Endothelial cell of umbilical vein (primary cell): Measurements from ENCODE around the gene KLHDC4. TPM values are rescaled to one million over a fixed set of nuclear protein-coding genes. Genes with fewer than 3 reads are reported as not detected.

Source experiments
- BruUV-seq: library from RNA; stranded (reverse); fragments of 400-500 nt; replicated peaks from 2 replicates; lab custom pipeline; 2021; lab: Mats Ljungman, UMichigan
- CTCF ChIA-PET: fragments of 300-600, 350-600 bp; sonication (Branson Sonifier 250); formaldehyde crosslinking; loops from one replicate; lab custom pipeline; 2021; ENCODE audit warnings: antibody characterized with exemption, inconsistent platforms; lab: Charles Lee
- POLR2A ChIA-PET: fragments of 300-600, 350-600 bp; sonication (Branson Sonifier 250); formaldehyde crosslinking; loops from one replicate; lab custom pipeline; 2021; ENCODE audit warnings: antibody characterized with exemption, inconsistent platforms; lab: Charles Lee
- DNase-seq: peaks from one replicate; pipeline ENCODE4 v3.0.0-alpha.2; 2011; ENCODE audit warnings: low read depth, low spot score
- FAIRE-seq: peaks from 2 replicates; lab custom pipeline; 2011; peaks lifted over from hg19 to GRCh38; lab: Jason Lieb, UNC
- H2AFZ ChIP-seq: 2 replicates; pipeline ENCODE4 v1.6.0; 2012; ENCODE audit warnings: low read depth, low read length, control low read depth, inconsistent platforms
- H3K27ac ChIP-seq: 2 replicates; pipeline ENCODE4 v1.5.1; 2011; ENCODE audit warnings: low read depth, mild to moderate bottlenecking, control low read depth, low read length, moderate library complexity; ENCODE audit not compliant: insufficient read depth
- H3K27me3 ChIP-seq, 2 experiments: 2 replicates each; pipeline versions ENCODE4 v1.6.0 to v1.6.1; 2011; ENCODE audit warnings: low read length in 2 of 2, mixed read lengths in 1 of 2; ENCODE audit not compliant: control insufficient read depth in 2 of 2, insufficient read depth in 2 of 2
- H3K36me3 ChIP-seq, 2 experiments: 2 replicates in 1 of 2; 3 replicates in 1 of 2; pipeline ENCODE4 v1.5.1; 2011; ENCODE audit warnings: low read length in 2 of 2, mild to moderate bottlenecking in 1 of 2, moderate library complexity in 1 of 2; ENCODE audit not compliant: control insufficient read depth in 2 of 2, insufficient read depth in 2 of 2; ENCODE audit errors: extremely low read depth in 1 of 2
- H3K4me1 ChIP-seq: 3 replicates; pipeline ENCODE4 v1.5.1; 2011; ENCODE audit warnings: mild to moderate bottlenecking, low read length; ENCODE audit not compliant: control insufficient read depth, insufficient read depth; ENCODE audit errors: extremely low read depth
- H3K4me2 ChIP-seq: 2 replicates; pipeline ENCODE4 v1.6.1; 2011; ENCODE audit warnings: low read length, control low read depth, mixed read lengths; ENCODE audit not compliant: insufficient read depth
- H3K4me3 ChIP-seq, 3 experiments: fragments of 200-600 bp in 1 of 3; sonication (generic), shearing (Covaris generic) in 1 of 3; replicated peaks in 1 of 3; 2 replicates each; pipeline ENCODE4 v1.5.1; 2011 to 2016; ENCODE audit warnings: control low read depth in 3 of 3, low read length in 3 of 3, mild to moderate bottlenecking in 2 of 3, inconsistent platforms in 1 of 3, low read depth in 1 of 3, moderate library complexity in 1 of 3; ENCODE audit not compliant: insufficient read depth in 1 of 3
- H3K79me2 ChIP-seq: 2 replicates; pipeline ENCODE4 v1.6.0; 2012; ENCODE audit warnings: low read length, inconsistent platforms; ENCODE audit not compliant: control insufficient read depth, insufficient read depth
- H3K9ac ChIP-seq: replicated peaks from 2 replicates; pipeline ENCODE3; 2011; ENCODE audit warnings: low read length, control low read depth; ENCODE audit not compliant: insufficient read depth; ENCODE audit errors: extremely low read depth
- H3K9me1 ChIP-seq: replicated peaks from 3 replicates; pipeline ENCODE4 v1.6.0; 2011; ENCODE audit warnings: mild to moderate bottlenecking, low read length; ENCODE audit not compliant: control insufficient read depth, insufficient read depth; ENCODE audit errors: extremely low read depth
- H3K9me3 ChIP-seq: replicated peaks from 2 replicates; pipeline ENCODE4 v1.5.1; 2012; ENCODE audit warnings: low read length, inconsistent platforms; ENCODE audit not compliant: control insufficient read depth, insufficient read depth
- H4K20me1 ChIP-seq: replicated peaks from 2 replicates; pipeline ENCODE3; 2011; ENCODE audit warnings: mild to moderate bottlenecking, low read length; ENCODE audit not compliant: control insufficient read depth, insufficient read depth; ENCODE audit errors: extremely low read depth
- EZH2 ChIP-seq: IDR thresholded peaks from 2 replicates; pipeline ENCODE4 v1.6.1; 2012; ENCODE audit warnings: borderline replicate concordance, low read depth, mild to moderate bottlenecking, moderate library complexity, low read length, inconsistent platforms; ENCODE audit not compliant: severe bottlenecking
- FOS ChIP-seq: IDR thresholded peaks from 2 replicates; pipeline ENCODE4 v1.6.1; 2011; ENCODE audit warnings: mild to moderate bottlenecking, low read length, moderate library complexity, borderline replicate concordance; ENCODE audit not compliant: insufficient read depth
- GATA2 ChIP-seq: IDR thresholded peaks from 2 replicates; pipeline ENCODE4 v1.7.0; 2011; ENCODE audit warnings: low read depth, mild to moderate bottlenecking, moderate library complexity, mixed read lengths, low read length; ENCODE audit not compliant: insufficient read length, insufficient read depth
- MAX ChIP-seq: IDR thresholded peaks from 2 replicates; pipeline ENCODE4 v1.6.1; 2011; ENCODE audit not compliant: insufficient read depth, insufficient read length
- MYC ChIP-seq: IDR thresholded peaks from one replicate; pipeline ENCODE4 v1.6.1; 2011; ENCODE audit warnings: mild to moderate bottlenecking, low read depth, low read length
- POLR2AphosphoS5 ChIP-seq: IDR thresholded peaks from 2 replicates; pipeline ENCODE4 v1.6.1; 2012; ENCODE audit warnings: low read depth, mild to moderate bottlenecking, control low read depth, low read length, moderate library complexity; ENCODE audit not compliant: insufficient read depth
- dilution Hi-C: fragments of 300-500 bp; cut with MboI; formaldehyde crosslinking; loops from one replicate; pipeline ENCODE4 v1.15.0; 2019; ENCODE audit warnings: low sequenced_read_pairs; ENCODE audit not compliant: extremely low pct_ligation_motif_present
- intact Hi-C: fragments of 100-400 bp; cut with micrococcal nuclease; formaldehyde crosslinking; loops from one replicate; pipeline ENCODE4 v1.10.0; 2022
- polyA plus RNA-seq, 4 experiments: library from polyadenylated mRNA; depleted of rRNA in 3 of 4; stranded (reverse) in 3 of 4; unstranded in 1 of 4; fragments of >200 nt; gene quantifications; 2 replicates each; pipeline versions ENCODE4 v1.2.1 to v1.2.3, GENCODE V29; 2011 to 2012; ENCODE audit warnings: missing spikeins in 1 of 4
- total RNA-seq: library from RNA; stranded (reverse); gene quantifications from 2 replicates; pipeline ENCODE4 v1.2.3, GENCODE V29; 2021

Gene KLHDC4
- total and polyA plus RNA-seq, 2 donors (not counting 3 experiments of a cell fraction or from before 2014, with no cell fraction given): 24.7 to 46.2 TPM

DNA sequence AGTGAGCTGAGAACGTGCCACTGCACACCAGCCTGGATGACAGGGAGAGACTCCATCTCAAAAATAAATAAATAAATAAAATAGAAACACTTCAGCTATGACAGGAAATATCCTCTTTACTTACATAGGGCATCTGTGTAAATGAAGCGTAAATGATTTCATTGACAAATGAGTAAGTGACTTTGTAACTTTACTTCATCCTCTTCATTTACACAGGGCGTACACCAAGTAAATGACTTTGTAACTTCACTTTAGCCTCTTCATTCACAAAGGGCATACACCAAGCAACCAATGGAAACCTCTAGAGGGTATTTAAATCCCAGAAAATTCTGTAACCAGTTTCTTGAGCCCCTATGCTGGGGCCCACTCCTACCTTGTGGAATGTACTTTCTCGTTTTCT lies 16.2 kb upstream of the KLHDC4 start:
- no peaks in the 10 kb centered on the region for H3K36me3 ChIP-seq
- no peak for DNase-seq
- TF ChIP-seq FOS (no peak), EZH2 (no peak), MAX (no peak), GATA2 (no peak), MYC (no peak)
- no peak overlapping the region for H3K27ac ChIP-seq
- H3K79me2 ChIP-seq: no peaks in the 10 kb centered on the region
- no peak overlapping the region for H3K4me2 ChIP-seq
- dilution Hi-C loops (no loop called here), intact Hi-C loops (no loop called here)
- peaks cover 22% of the 10 kb centered on the region for H3K4me1 ChIP-seq
- no peak overlapping the region for H3K4me3 ChIP-seq
- BruUV-seq: no TSS peak
- H3K9me1 ChIP-seq: no peaks in the 10 kb centered on the region
- no peaks in the 10 kb centered on the region for H3K27me3 ChIP-seq
- H4K20me1 ChIP-seq: no peaks in the 10 kb centered on the region
- no peak overlapping the region for H2AFZ ChIP-seq
- no peaks in the 10 kb centered on the region for H3K9me3 ChIP-seq
- peak; percentile 42 for FAIRE-seq
- CTCF ChIA-PET: interaction anchor here (2.0 to 6.8 kb wide), 4 partner anchors 13 to 87 kb away, joined by 7 to 470 read pairs (median 42); partner anchors contain the start of gene SLC7A5
- H3K9ac ChIP-seq: no peak overlapping the region
- POLR2A ChIA-PET: no interaction called here

- H2AFZ ChIP-seq: peak overlapping the region; percentile 75
- POLR2A ChIA-PET: interaction anchor here (0.6 to 2.9 kb wide), 4 partner anchors 56 to 340 kb away, joined by 3 to 26 read pairs (median 8); partner anchors contain the start of gene SLC7A5
These were observed 14.7 kb upstream of the KLHDC4 start for GRCh38 chr16:87780385-87780989.

More at GRCh38 chr16:87780385-87780989, 14.7 kb upstream of the KLHDC4 start:
- H3K9ac ChIP-seq: no peak overlapping the region
- no peaks in the 10 kb centered on the region for H3K79me2 ChIP-seq
- H3K9me3 ChIP-seq: no peaks in the 10 kb centered on the region
- DNase-seq (peak; percentile 59), FAIRE-seq (peak; percentile 95)
- intact Hi-C loops (no loop called here), dilution Hi-C loops (no loop called here)
- H3K36me3 ChIP-seq: no peaks in the 10 kb centered on the region
- H3K4me1 ChIP-seq: peaks cover 22% of the 10 kb centered on the region
- TF ChIP-seq FOS (no peak), POLR2AphosphoS5 (peak; percentile 55)
- H3K4me2 ChIP-seq: peak overlapping the region; percentile 28
- peak overlapping the region; percentile 53 for H3K27ac ChIP-seq
- no peaks in the 10 kb centered on the region for H3K27me3 ChIP-seq
- no peaks in the 10 kb centered on the region for H4K20me1 ChIP-seq
- no peaks in the 10 kb centered on the region for H3K9me1 ChIP-seq
- CTCF ChIA-PET: interaction anchor here (0.6 to 6.8 kb wide), 17 partner anchors 9 to 129 kb away, joined by 3 to 470 read pairs (median 10); partner anchors contain the start of gene SLC7A5
- no TSS peak for BruUV-seq
- no peak overlapping the region for H3K4me3 ChIP-seq
